GM12892 (cell line): ENCODE data around the gene MLF1.

ENCODE experiments used
- POLR2A ChIP-seq: IDR thresholded peaks from 2 replicates; pipeline ENCODE4 v1.6.1; 2011; ENCODE audit warnings: low read depth, low read length, control low read depth
- POLR2AphosphoS5 ChIP-seq: IDR thresholded peaks from 2 replicates; pipeline ENCODE4 v1.6.1; 2011; ENCODE audit warnings: low read depth, low read length, control low read depth
- TAF1 ChIP-seq: IDR thresholded peaks from 2 replicates; pipeline ENCODE4 v1.6.1; 2011; ENCODE audit warnings: low read depth, mild to moderate bottlenecking, control low read depth, low read length, borderline replicate concordance

DNA sequence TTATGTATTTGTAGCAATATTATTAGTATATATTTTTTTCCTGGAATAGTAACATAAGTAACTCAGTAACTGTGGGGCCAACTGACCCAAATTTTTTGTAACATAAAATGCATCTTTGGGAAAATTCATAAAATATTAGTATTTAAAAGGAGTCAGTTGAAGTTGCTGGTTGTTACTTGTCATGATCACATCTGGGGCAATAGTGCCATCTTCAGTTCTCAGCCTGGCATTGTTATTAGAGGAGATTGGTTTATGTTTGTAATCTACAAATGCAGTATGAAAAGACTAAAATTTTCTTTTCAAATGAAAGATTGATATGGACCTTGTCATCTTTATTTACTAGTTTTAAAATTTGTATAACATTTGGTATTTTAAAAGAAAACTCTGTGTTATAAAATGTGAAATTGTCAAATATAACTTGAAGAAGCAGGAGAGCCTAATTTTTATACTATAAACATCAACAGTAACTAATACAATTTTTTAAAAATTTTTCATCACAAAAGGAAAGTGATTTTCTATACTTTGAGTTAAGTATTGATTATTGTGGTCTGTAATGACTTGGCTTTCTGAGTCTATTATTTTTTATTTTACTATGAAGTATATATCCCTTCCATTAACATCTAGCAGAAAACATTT is 38.8 kb upstream of the MLF1 start:
- TF ChIP-seq POLR2A, result no peak
- TF ChIP-seq TAF1, result no peak
- TF ChIP-seq POLR2AphosphoS5, result no peak
